Colonic mucosa (tissue), 4 donors: Measurements from ENCODE around the gene PHYH. TPM values are rescaled to one million over a fixed set of nuclear protein-coding genes. Genes with fewer than 3 reads are reported as not detected.
"Not testable (repeated sequence)": the region's sequence is repeated elsewhere in the genome, so short reads cannot be mapped to it uniquely, and the experiment has no call there.

Experiments used
- DNase-seq: peaks from one replicate; pipeline ENCODE4 v3.0.0-alpha.2; 2020
- H3K27ac ChIP-seq: fragments of 200-600 bp; one replicate; pipeline ENCODE4 v1.8.0; 2021
- H3K27me3 ChIP-seq: fragments of 200-600 bp; one replicate; pipeline ENCODE4 v1.8.0; 2021
- H3K36me3 ChIP-seq: fragments of 200-600 bp; one replicate; pipeline ENCODE4 v1.8.0; 2021
- H3K4me1 ChIP-seq: fragments of 200-600 bp; one replicate; pipeline ENCODE4 v1.8.0; 2021; ENCODE audit warnings: mild to moderate bottlenecking
- H3K4me3 ChIP-seq: fragments of 200-600 bp; one replicate; pipeline ENCODE4 v1.8.0; 2021
- H3K9ac ChIP-seq, 2 donors: one replicate each; pipeline ENCODE4 v1.7.0; 2013; ENCODE audit warnings: control low read depth in 2 of 2, low read depth in 2 of 2, low read length in 2 of 2
- H3K9me3 ChIP-seq: fragments of 200-600 bp; one replicate; pipeline ENCODE4 v1.8.0; 2021
- CTCF ChIP-seq: fragments of 200-600 bp; IDR thresholded peaks from one replicate; pipeline ENCODE4 v1.8.0; 2022; ENCODE audit warnings: antibody characterized with exemption, mild to moderate bottlenecking
- intact Hi-C: fragments of 100-400 bp; cut with DNase I; formaldehyde crosslinking; loops from one replicate; pipeline ENCODE4 v1.14.1; 2022
- total RNA-seq, 2 donors: library from RNA; stranded (reverse); fragmentation: NEBNext Ultra II Directional in 1 of 2; extraction: Animal tissue kit (Norgen Biotek cat#: 25700) in 1 of 2; gene quantifications; one replicate each; pipeline ENCODE4 v1.2.1, GENCODE V29; 2021
- donor health status: healthy.
- donor health status: DM: no; HTN: no; CAD: no.
- donor health status: DM: no; HTN: no; CAD: no.

Gene PHYH
- total RNA-seq, 2 donors from 2014 or later: 35.6 to 62.1 TPM

GRCh38 chr10:13241613-13242012 lies 58.3 kb downstream of the PHYH start:
- H3K27me3 ChIP-seq: no peaks in the 10 kb centered on the region
- no peaks in the 10 kb centered on the region for H3K4me1 ChIP-seq
- no peak for DNase-seq
- intact Hi-C loops: no loop called here
- no peaks in the 10 kb centered on the region for H3K9me3 ChIP-seq
- H3K4me3 ChIP-seq: no peak overlapping the region
- no peak for TF ChIP-seq CTCF
- no peaks in the 10 kb centered on the region for H3K36me3 ChIP-seq
- no peak overlapping the region for H3K9ac ChIP-seq
- no peak overlapping the region for H3K27ac ChIP-seq

- Histone ChIP-seq H3K27ac (no peak overlapping the region), H3K27me3 (no peaks in the 10 kb centered on the region), H3K4me1 (no peaks in the 10 kb centered on the region), H3K9ac (no peak overlapping the region), H3K9me3 (no peaks in the 10 kb centered on the region), H3K4me3 (no peak overlapping the region), H3K36me3 (no peaks in the 10 kb centered on the region)
- intact Hi-C loops: no loop called here
- TF ChIP-seq CTCF: no peak
- DNase-seq: no peak
Observed at GRCh38 chr10:13239923-13240322, 59.9 kb downstream of the PHYH start.

- no peaks in the 10 kb centered on the region for H3K9me3 ChIP-seq
- H3K4me3 ChIP-seq: no peak overlapping the region
- TF ChIP-seq CTCF: no peak
- intact Hi-C loops: no loop called here
- H3K9ac ChIP-seq: no peak overlapping the region
- no peak for DNase-seq
- H3K36me3 ChIP-seq: no peaks in the 10 kb centered on the region
- no peaks in the 10 kb centered on the region for H3K27me3 ChIP-seq
- no peak overlapping the region for H3K27ac ChIP-seq
- no peaks in the 10 kb centered on the region for H3K4me1 ChIP-seq
Observed at GRCh38 chr10:13238271-13239077, 61.4 kb downstream of the PHYH start.

- Histone ChIP-seq H3K9ac (no peak overlapping the region), H3K36me3 (no peaks in the 10 kb centered on the region), H3K4me1 (no peaks in the 10 kb centered on the region), H3K27me3 (no peaks in the 10 kb centered on the region), H3K9me3 (no peaks in the 10 kb centered on the region), H3K27ac (no peak overlapping the region), H3K4me3 (no peak overlapping the region)
- DNase-seq: no peak
- no peak for TF ChIP-seq CTCF
- intact Hi-C loops: no loop called here
Observed at GRCh38 chr10:13236638-13237037, 63.2 kb downstream of the PHYH start.

GRCh38 chr10:13234736-13235135 lies 65.1 kb downstream of the PHYH start:
- H3K36me3 ChIP-seq, H3K9ac ChIP-seq, DNase-seq, H3K27ac ChIP-seq, H3K27me3 ChIP-seq, H3K4me3 ChIP-seq, intact Hi-C loops, H3K4me1 ChIP-seq, H3K9me3 ChIP-seq: not testable (repeated sequence)

- no peak within 1 kb of the TSS for H3K4me3 ChIP-seq
- H3K36me3 ChIP-seq: no peaks in the 10 kb centered on the region
- no peak for TF ChIP-seq CTCF
- no peaks in the 10 kb centered on the region for H3K9me3 ChIP-seq
- no peaks in the 10 kb centered on the region for H3K4me1 ChIP-seq
- intact Hi-C loops: no loop called here
- DNase-seq: no peak
- no peak within 1 kb of the TSS for H3K9ac ChIP-seq
- H3K27ac ChIP-seq: no peak within 1 kb of the TSS
- no peaks in the 10 kb centered on the region for H3K27me3 ChIP-seq
Observed at GRCh38 chr10:13234172-13234571, 65.7 kb downstream of the PHYH start, which contains the start of gene UCMA. Gene UCMA (minus strand): TSS chr10:13234374. CDS start chr10:13234258, 116 bp downstream.
